NB4 (cell line): Measurements from ENCODE around the gene IL25.

Source experiments
- CTCF ChIP-seq: IDR thresholded peaks from one replicate; pipeline ENCODE4 v1.5.1; 2012; ENCODE audit warnings: low read depth, low read length
- MAX ChIP-seq: IDR thresholded peaks from 2 replicates; pipeline ENCODE4 v1.6.1; 2011; ENCODE audit warnings: low read depth, low read length
- POLR2A ChIP-seq: IDR thresholded peaks from 2 replicates; pipeline ENCODE4 v1.6.1; 2011; ENCODE audit warnings: mild to moderate bottlenecking; ENCODE audit not compliant: insufficient read length; ENCODE audit errors: extremely low read depth

- no peak for TF ChIP-seq CTCF
- no peak for TF ChIP-seq POLR2A
- no peak for TF ChIP-seq MAX
Measured at GRCh38 chr14:23346693-23347405, 25.8 kb upstream of the IL25 start.
